ENCODE measurements around the gene HEATR1.
"Not testable (repeated sequence)": the region's sequence is repeated elsewhere in the genome, so short reads cannot be mapped to it uniquely, and the experiment has no call there.

DNA sequence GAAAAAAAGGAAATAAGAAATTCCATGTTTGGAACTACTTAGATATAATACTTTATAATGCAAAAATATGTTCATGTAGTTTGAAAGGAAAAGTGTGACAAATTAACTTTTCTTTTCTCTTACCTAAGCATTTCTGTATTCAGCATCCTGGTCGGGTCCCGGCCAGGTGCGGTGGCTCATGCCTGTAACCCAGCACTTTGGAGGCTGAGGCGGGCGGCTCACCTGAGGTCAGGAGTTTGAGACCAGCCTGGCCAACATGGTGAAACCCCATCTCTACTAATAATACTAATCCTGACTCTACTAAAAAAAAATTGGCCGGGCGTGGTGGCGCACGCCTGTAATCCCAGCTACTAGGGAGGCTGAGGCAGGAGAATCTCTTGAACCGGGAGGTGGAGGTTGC, 3.3 kb upstream of the HEATR1 start:
- TF ChIP-seq, protein P1, sequence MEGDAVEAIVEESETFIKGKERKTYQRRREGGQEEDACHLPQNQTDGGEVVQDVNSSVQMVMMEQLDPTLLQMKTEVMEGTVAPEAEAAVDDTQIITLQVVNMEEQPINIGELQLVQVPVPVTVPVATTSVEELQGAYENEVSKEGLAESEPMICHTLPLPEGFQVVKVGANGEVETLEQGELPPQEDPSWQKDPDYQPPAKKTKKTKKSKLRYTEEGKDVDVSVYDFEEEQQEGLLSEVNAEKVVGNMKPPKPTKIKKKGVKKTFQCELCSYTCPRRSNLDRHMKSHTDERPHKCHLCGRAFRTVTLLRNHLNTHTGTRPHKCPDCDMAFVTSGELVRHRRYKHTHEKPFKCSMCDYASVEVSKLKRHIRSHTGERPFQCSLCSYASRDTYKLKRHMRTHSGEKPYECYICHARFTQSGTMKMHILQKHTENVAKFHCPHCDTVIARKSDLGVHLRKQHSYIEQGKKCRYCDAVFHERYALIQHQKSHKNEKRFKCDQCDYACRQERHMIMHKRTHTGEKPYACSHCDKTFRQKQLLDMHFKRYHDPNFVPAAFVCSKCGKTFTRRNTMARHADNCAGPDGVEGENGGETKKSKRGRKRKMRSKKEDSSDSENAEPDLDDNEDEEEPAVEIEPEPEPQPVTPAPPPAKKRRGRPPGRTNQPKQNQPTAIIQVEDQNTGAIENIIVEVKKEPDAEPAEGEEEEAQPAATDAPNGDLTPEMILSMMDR (IDR thresholded peaks at IDR 0.05 in 4 of 5, conservative IDR thresholded peaks at IDR 0.05 in 1 of 5) = not testable (repeated sequence)
- not testable (repeated sequence) for TF ChIP-seq POLR2A (IDR thresholded peaks at IDR 0.05)
